ELF-1 (cell line): ENCODE measurements around the gene TGIF1.

ENCODE experiments used
- DNase-seq: peaks from one replicate; pipeline ENCODE4 v3.0.0-alpha.2; 2016; ENCODE audit warnings: low read depth, low spot score

Gene TGIF1

GRCh38 chr18:3482258-3482657 is 32.3 kb downstream of the TGIF1 start:
- DNase-seq: no peak

- no peak for DNase-seq
These were observed 35.5 kb downstream of the TGIF1 start for GRCh38 chr18:3485153-3486149.

GRCh38 chr18:3486512-3486911 is 36.5 kb downstream of the TGIF1 start:
- no peak for DNase-seq

- DNase-seq: no peak
These were observed 39.5 kb downstream of the TGIF1 start for GRCh38 chr18:3489462-3489861.

- no peak for DNase-seq
These were observed 42.1 kb downstream of the TGIF1 start for GRCh38 chr18:3491981-3492555.

GRCh38 chr18:3492721-3493120 is 42.7 kb downstream of the TGIF1 start:
- DNase-seq: no peak

GRCh38 chr18:3493501-3494244 is 43.7 kb downstream of the TGIF1 start:
- no peak for DNase-seq

GRCh38 chr18:3494245-3494526 is 44.2 kb downstream of the TGIF1 start:
- DNase-seq: no peak

GRCh38 chr18:3494569-3494968 is 44.6 kb downstream of the TGIF1 start:
- no peak for DNase-seq

GRCh38 chr18:3495691-3496430 is 45.9 kb downstream of the TGIF1 start:
- DNase-seq: no peak

GRCh38 chr18:3498698-3499471 is 48.9 kb downstream of the TGIF1 start:
- peak; percentile 71 for DNase-seq

GRCh38 chr18:3499501-3499900 is 49.5 kb downstream of the TGIF1 start:
- peak; percentile 56 for DNase-seq

- DNase-seq: no peak
These were observed 50.0 kb downstream of the TGIF1 start for GRCh38 chr18:3500016-3500415.

GRCh38 chr18:3502650-3503049 is 52.7 kb downstream of the TGIF1 start:
- no peak for DNase-seq

GRCh38 chr18:3504637-3505036 is 54.7 kb downstream of the TGIF1 start:
- DNase-seq: no peak

- DNase-seq: peak; percentile 22
These were observed 58.9 kb downstream of the TGIF1 start for GRCh38 chr18:3508576-3509549.
